GM19351 (cell line): ENCODE measurements around the gene DAPK1.

ENCODE experiments used
- ATAC-seq: cut with Tn5 transposase; IDR thresholded peaks from one replicate; pipeline ENCODE4 v1.9.1; 2021; ENCODE audit warnings: mild to moderate bottlenecking, moderate library complexity; ENCODE audit not compliant: unreplicated experiment

Gene DAPK1

DNA sequence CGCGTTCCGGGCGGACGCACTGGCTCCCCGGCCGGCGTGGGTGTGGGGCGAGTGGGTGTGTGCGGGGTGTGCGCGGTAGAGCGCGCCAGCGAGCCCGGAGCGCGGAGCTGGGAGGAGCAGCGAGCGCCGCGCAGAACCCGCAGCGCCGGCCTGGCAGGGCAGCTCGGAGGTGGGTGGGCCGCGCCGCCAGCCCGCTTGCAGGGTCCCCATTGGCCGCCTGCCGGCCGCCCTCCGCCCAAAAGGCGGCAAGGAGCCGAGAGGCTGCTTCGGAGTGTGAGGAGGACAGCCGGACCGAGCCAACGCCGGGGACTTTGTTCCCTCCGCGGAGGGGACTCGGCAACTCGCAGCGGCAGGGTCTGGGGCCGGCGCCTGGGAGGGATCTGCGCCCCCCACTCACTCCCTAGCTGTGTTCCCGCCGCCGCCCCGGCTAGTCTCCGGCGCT, at the start of gene DAPK1:
Gene DAPK1, plus strand, starts transcription at position 264 of the 442 bp plus-strand sequence. CDS start 1,211 bp downstream, outside the sequence.
- ATAC-seq: peak; percentile 46

DNA sequence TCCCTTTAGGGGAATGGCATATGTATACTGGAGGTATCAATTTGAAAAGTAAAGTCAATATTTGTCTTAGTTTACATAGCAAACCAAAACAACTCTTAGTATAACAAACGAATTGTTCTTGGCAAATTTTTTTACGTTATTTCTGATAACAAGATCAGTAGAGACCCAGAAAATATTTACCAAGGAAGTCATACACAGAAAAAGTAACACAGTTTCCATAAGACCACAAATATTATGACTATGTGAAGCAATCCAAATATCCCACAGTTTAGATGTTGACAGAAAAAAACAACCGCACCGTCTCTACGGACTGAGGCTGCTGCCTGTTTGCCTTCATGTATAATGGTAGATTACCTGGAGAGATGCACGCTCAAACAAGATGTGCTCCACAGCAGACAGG, 46.5 kb upstream of the DAPK1 start:
- ATAC-seq: no peak

DNA sequence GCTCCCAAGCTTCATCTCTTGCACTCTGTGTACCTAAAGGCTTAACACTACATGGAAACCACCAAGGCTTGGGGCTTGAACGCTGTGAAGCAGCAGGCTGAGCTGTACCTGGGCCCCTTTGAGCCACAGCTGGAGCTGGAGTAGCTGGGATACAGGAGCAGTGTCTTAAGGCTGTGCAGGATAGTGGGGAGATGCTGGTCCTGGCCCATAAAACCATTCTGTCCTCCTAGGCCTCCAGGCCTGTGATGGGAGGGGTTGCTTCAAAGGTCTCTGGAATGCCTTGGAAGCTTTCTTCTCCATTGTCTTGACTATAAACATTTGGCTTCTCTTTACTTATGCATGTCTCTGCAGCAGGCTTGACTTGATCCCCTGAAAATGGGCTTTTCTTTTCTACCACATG, 42.3 kb upstream of the DAPK1 start:
- no peak for ATAC-seq

- no peak for ATAC-seq
Observed at GRCh38 chr9:87461256-87461655, 36.4 kb upstream of the DAPK1 start.

DNA sequence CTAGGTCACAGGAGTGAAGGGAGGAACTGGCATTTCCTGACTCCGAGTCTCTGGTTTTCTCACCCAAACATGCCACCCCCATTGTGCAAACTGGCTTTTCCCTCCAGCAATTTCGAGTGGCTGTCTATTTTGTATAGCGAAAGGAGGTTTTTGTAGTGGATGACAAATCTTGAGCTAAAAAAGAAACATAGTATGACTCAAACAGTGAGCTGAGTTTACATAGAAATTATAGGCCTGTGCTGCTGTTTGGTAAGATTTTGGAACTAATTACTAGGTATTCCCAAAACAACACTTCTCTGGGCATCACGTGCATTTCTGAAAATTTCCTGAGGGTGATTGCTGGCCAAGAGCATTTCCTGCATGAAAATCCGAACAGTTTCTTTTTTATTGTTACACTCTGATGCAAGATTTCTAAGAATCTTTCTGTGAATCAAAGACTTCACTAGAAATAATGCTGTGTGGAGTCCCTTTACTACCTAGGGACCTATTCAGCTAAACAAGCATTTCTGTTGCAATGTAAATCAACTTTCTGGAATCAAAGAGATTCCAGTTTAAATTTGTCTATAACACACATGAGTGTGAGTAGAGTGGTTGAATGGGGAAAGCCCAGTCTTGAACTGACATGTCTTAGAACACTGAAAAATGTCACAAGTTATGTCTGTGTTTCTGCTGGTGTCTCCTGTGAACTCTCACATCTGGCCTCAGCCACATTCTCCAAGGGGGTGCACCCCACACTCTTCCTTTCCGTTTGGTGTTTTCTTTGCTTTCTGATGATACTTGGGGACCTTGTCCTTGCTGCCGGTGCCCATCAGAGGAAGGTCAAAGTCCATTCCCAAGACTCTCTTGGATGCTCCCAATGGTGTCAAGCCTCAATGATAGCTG, 33.3 kb upstream of the DAPK1 start:
- ATAC-seq: peak; percentile 76

GRCh38 chr9:87464992-87465378, 32.7 kb upstream of the DAPK1 start:
- ATAC-seq: no peak

- ATAC-seq: no peak
Observed at GRCh38 chr9:87465816-87466215, 31.9 kb upstream of the DAPK1 start.

- ATAC-seq: no peak
Observed at GRCh38 chr9:87467187-87467586, 30.5 kb upstream of the DAPK1 start.

DNA sequence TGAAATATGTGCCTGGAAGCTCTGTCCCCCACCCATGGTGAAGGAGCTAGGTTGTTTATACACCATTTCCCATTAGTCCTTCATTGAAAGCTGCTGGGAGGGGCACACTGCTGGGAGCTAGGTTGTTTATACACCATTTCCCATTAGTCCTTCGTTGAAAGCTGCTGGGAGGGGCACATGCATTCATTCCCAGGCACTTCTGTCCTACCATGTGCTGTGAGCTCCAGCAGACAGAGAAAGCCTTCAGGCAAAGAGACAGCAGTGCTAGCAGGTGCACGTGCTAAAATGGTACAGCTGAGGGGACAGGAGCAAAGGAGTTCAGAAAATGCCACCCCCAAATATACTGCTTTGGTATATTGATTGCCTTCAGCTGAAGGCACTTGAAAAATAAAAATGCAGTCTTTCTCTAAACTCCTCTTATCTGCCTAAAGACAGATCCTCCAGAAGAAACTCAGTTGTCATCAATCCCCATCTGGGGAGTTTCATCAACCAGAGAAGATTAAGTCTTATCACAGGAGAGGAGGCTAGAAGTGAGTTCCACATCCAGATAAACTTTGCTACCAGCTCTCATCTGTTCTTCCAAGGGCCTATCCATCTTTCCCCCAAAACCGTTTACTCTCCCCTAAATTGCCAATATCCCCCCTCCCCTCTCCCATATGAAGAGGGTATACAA, 27.7 kb upstream of the DAPK1 start:
- ATAC-seq: no peak

DNA sequence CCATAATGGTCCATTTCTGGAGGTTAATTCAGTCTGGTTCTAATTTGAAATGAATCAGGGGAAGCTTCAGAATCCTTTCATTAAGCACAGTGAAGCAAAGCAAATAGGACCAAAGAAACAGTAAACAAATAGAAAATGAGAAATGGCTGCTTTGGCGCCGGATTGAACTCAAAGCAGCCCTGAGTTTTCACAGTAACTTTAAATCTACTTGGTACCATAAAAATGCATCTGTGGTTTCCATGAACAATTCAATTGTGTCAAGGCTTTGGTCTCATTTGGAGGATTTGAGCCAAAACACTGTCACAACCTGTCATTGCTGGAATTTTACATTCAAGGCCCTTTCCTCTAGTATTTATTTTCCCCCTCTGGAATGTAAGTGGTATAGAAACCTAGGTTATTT, 25.9 kb upstream of the DAPK1 start:
- no peak for ATAC-seq

GRCh38 chr9:87475463-87475862, 22.2 kb upstream of the DAPK1 start:
- ATAC-seq: no peak

GRCh38 chr9:87478226-87478992, 19.3 kb upstream of the DAPK1 start:
- no peak for ATAC-seq

DNA sequence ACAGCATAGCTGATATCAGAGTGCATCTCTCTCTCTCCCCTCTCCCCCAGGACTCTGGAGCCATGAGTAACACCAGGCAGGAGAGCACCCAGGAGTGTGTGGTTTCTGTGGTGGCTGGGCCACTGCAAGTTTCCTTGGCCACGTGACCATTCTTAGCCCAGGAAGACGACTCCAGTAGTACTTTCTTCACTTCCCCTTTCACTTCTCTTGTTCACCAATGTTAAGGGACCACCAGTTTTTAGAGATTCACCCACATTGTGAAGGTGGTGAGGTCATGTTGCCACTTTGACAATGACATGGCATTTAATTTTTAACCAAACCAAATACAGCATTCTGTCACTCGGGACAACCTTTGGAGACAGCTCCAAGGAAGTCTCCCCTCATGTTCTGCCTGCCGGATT, 17.9 kb upstream of the DAPK1 start:
- peak; percentile 88 for ATAC-seq

DNA sequence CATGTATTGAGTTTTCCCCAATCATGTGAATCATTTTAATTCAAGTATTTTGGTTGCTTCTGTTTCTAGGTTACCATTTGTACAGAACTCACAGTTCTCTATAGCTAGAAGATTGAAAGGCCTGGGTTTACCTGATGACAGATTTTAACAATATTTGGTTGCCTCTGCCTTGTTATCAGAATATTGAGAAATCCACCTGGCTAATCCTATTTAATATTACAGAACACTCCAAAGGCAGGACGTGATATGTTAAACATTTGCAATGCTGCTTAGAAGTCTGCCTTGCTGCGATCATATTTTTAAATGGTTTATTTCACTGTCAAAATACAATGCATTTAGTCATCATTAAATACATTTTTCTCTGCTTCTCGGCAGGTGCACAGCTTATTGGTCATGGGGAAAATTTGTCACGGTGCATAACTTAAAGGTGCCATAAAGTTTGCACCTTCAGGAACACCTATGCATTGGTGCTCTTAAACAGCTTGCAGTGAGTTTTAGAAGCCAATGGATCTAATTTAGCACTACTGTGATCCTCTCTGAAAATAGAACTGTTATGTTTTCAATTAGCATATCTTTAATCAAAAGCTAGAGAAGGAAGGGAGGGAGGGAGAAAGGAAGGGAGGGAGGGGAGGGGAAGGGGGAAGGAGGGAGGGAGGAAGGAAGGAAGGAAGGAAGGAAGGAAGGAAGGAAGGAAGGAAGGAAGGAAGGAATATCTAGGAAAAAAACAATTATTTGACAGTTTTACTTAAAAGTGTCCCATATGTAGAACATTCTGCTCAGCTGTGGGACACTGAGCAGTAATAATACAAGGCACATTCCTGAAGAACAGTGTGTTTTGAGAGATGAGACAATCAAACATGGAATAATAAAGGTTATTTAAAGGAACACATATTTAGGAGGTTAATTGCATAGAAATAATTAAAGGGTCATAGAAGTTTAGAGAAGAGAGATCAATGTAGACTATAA, 15.5 kb upstream of the DAPK1 start:
- no peak for ATAC-seq

DNA sequence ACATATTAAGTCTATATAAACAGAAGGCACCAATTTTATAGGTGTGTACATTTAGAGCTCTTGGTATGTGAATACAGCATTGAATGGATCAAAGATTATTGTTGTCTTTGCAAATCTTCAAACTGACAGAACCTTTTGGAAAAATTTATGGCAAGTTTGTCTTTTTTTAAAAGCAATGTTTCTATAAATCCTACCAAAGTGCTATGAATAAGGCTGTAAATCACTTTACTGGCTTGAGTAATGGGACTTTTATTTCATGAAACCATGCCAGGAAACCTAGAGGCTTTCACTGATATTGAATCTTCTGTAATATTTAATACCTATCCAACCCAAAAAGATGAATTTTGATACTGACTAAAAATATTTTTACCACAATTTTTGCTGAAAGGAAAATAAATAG, 7.4 kb upstream of the DAPK1 start:
- no peak for ATAC-seq

- ATAC-seq: no peak
Observed at GRCh38 chr9:87490907-87491306, 6.8 kb upstream of the DAPK1 start.

GRCh38 chr9:87491523-87491922, 6.1 kb upstream of the DAPK1 start:
- no peak for ATAC-seq

- ATAC-seq: no peak
Observed at GRCh38 chr9:87492642-87493041, 5.0 kb upstream of the DAPK1 start.

- ATAC-seq: peak; percentile 28
Observed at GRCh38 chr9:87494970-87495471, 2.6 kb upstream of the DAPK1 start.

DNA sequence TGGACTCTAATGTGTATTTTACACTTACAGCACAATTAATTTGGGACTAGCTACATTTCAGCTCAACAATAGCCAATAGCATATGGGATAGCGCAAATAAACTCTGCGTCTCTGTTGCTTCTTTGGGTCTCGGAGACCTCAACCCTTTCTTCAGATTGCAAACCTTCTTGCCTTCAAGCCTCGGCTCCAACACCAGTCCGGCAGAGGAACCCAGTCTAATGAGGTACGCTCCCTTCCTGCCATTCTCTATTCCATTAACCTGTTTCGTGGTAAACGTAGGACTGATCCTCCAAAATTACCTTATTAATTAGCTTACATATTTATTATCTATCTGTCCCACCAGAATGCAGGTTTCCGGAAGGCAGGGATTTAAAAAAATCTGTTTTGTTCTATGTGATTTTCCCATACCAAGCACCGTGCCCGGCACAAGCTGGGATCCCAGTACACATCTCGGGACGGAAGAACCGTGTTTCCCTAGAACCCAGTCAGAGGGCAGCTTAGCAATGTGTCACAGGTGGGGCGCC, 525 bp upstream of the DAPK1 start:
- no peak for ATAC-seq
